Activated CD4-positive, alpha-beta T cell treated with anti-CD3 and anti-CD28 coated beads for 1 hour (primary cell): ENCODE results near the gene PLPP6.

Source experiments
- DNase-seq: peaks from one replicate; pipeline ENCODE4 v3.0.0-alpha.2; 2020

PLPP6 gene

GRCh38 chr9:4662989-4663792 is 1.1 kb downstream of the PLPP6 start:
- no peak for DNase-seq

GRCh38 chr9:4663956-4664355 is 1.9 kb downstream of the PLPP6 start:
- no peak for DNase-seq

- DNase-seq: no peak
Measured at GRCh38 chr9:4665357-4665756, 3.3 kb downstream of the PLPP6 start.

- DNase-seq: peak; percentile 34
Measured at GRCh38 chr9:4666042-4666699, 4.1 kb downstream of the PLPP6 start, which contains the start of gene SPATA6L. TSS of gene SPATA6L (minus strand) at chr9:4666480. CDS start at chr9:4666250, 230 bp downstream.

- no peak for DNase-seq
Measured at GRCh38 chr9:4667681-4668080, 5.6 kb downstream of the PLPP6 start.

- no peak for DNase-seq
Measured at GRCh38 chr9:4668604-4669003, 6.5 kb downstream of the PLPP6 start.

GRCh38 chr9:4669890-4670289 is 7.8 kb downstream of the PLPP6 start:
- DNase-seq: no peak

GRCh38 chr9:4670591-4670990 is 8.5 kb downstream of the PLPP6 start:
- DNase-seq: no peak

- no peak for DNase-seq
Measured at GRCh38 chr9:4671737-4672136, 9.6 kb downstream of the PLPP6 start.

- no peak for DNase-seq
Measured at GRCh38 chr9:4674783-4675182, 12.7 kb downstream of the PLPP6 start.

- DNase-seq: no peak
Measured at GRCh38 chr9:4677392-4677791, 15.3 kb downstream of the PLPP6 start.

GRCh38 chr9:4678679-4679267 is 16.7 kb downstream of the PLPP6 start:
- no peak for DNase-seq

GRCh38 chr9:4679268-4680172 is 17.4 kb downstream of the PLPP6 start, which contains the start of gene CDC37L1:
TSS of gene CDC37L1 (plus strand) at chr9:4679569. CDS start at chr9:4679768, 199 bp downstream.
- peak; percentile 99 for DNase-seq

- no peak for DNase-seq
Measured at GRCh38 chr9:4680173-4680525, 18.1 kb downstream of the PLPP6 start.

- no peak for DNase-seq
Measured at GRCh38 chr9:4680750-4681149, 18.7 kb downstream of the PLPP6 start.

- no peak for DNase-seq
Measured at GRCh38 chr9:4684820-4685219, 22.7 kb downstream of the PLPP6 start.

- DNase-seq: no peak
Measured at GRCh38 chr9:4686112-4686511, 24.0 kb downstream of the PLPP6 start.

- DNase-seq: no peak
Measured at GRCh38 chr9:4686584-4686983, 24.5 kb downstream of the PLPP6 start.

GRCh38 chr9:4689021-4689420 is 26.9 kb downstream of the PLPP6 start:
- no peak for DNase-seq

GRCh38 chr9:4689687-4690104 is 27.6 kb downstream of the PLPP6 start:
- DNase-seq: no peak

GRCh38 chr9:4690144-4690543 is 28.1 kb downstream of the PLPP6 start:
- no peak for DNase-seq

GRCh38 chr9:4691795-4692194 is 29.7 kb downstream of the PLPP6 start:
- DNase-seq: no peak

GRCh38 chr9:4700091-4700490 is 38.0 kb downstream of the PLPP6 start:
- no peak for DNase-seq
